Adrenal gland (tissue), 12 donors: ENCODE data around the gene CACNA1D. TPM values are rescaled to one million over a fixed set of nuclear protein-coding genes. Genes with fewer than 3 reads are reported as not detected.
"Not testable (repeated sequence)": the region's sequence is repeated elsewhere in the genome, so short reads cannot be mapped to it uniquely, and the experiment has no call there.

Experiments
- DNase-seq, 7 donors: peaks; one replicate each; pipeline ENCODE4 v3.0.0-alpha.2; 2019 to 2020
- H3K27ac ChIP-seq, 5 donors: fragments of 200-600 bp; sonication (generic) in 4 of 5; 1 replicate in 3 of 5; 2 replicates in 2 of 5; pipeline versions ENCODE4 v1.5.1 to v1.8.0; 2016 to 2020; ENCODE audit warnings: mild to moderate bottlenecking in 1 of 5
- H3K27me3 ChIP-seq: fragments of 200-600 bp; 2 replicates; pipeline ENCODE4 v1.8.0; 2021
- H3K36me3 ChIP-seq, 2 donors: fragments of 200-600 bp; replicated peaks in 1 of 2; 1 replicate in 1 of 2; 2 replicates in 1 of 2; pipeline versions ENCODE4 v1.5.1 to v1.8.0; 2018 to 2022
- H3K4me1 ChIP-seq, 2 donors: fragments of 200-600 bp; replicated peaks in 1 of 2; 1 replicate in 1 of 2; 2 replicates in 1 of 2; pipeline versions ENCODE4 v1.5.1 to v1.8.0; 2018 to 2021
- H3K4me3 ChIP-seq, 4 donors: fragments of 200-600 bp; sonication (generic) in 3 of 4; one replicate each; pipeline ENCODE4 v1.5.1; 2016 to 2018
- H3K9me3 ChIP-seq, 3 donors: fragments of 200-600 bp; sonication (generic) in 1 of 3; replicated peaks in 1 of 3; 1 replicate in 2 of 3; 2 replicates in 1 of 3; pipeline versions ENCODE4 v1.5.1 to v1.8.0; 2016 to 2021
- POLR2A ChIP-seq, 2 donors: fragments of 450-650 bp; IDR thresholded peaks; one replicate each; pipeline ENCODE4 v1.6.1; 2017; ENCODE audit warnings: antibody characterized with exemption in 2 of 2, mild to moderate bottlenecking in 2 of 2, moderate library complexity in 1 of 2
- WGBS, 4 donors: extraction: QIAGEN DNeasy Blood & Tissue Kit in 2 of 4; methylation state at CpG; one replicate each; pipeline versions ENCODE4 v1.1.5 to v1.1.7; 2013 to 2017; 5-methylcytosine and 5-hydroxymethylcytosine counted together
- intact Hi-C, 2 donors: fragments of 100-400 bp; cut with DNase I; formaldehyde crosslinking; loops; one replicate each; pipeline versions ENCODE4 v1.14.1 to v1.15.0; 2022 to 2023
- polyA plus RNA-seq, 3 donors: library from polyadenylated mRNA; stranded (reverse); fragments of 200-250 nt in 2 of 3; fragments of 350-450 nt in 1 of 3; fragmentation: Illumina TruSeq in 1 of 3; extraction: RNeasy Lipid Tissue Mini Kit (QIAGEN cat#74804) in 1 of 3; gene quantifications; one replicate each; pipeline ENCODE4 v1.2.3, GENCODE V29; 2013 to 2014
- total RNA-seq, 9 donors: library from RNA; depleted of rRNA in 4 of 9; stranded (reverse); fragments of >200 nt in 4 of 9; fragments of 120-200 nt in 1 of 9; fragmentation: NEBNext Ultra II Directional in 1 of 9; extraction: Animal tissue kit (Norgen Biotek cat#: 25700) in 1 of 9; gene quantifications; one replicate each; pipeline versions ENCODE4 v1.1.0 to v1.2.4, GENCODE V29; 2013 to 2023
- TF ChIP-seq, protein P1 (sequence below), 6 experiments: fragments of 450-650 bp in 4 of 6; fragments of 200-600 bp in 2 of 6; sonication (generic) in 1 of 6; IDR thresholded peaks; 1 replicate in 5 of 6; 2 replicates in 1 of 6; pipeline versions ENCODE4 v1.5.1 to v1.8.0; 2016 to 2021; ENCODE audit warnings: antibody characterized with exemption in 6 of 6, mild to moderate bottlenecking in 2 of 6, moderate library complexity in 1 of 6
- donor health status: healthy with polysubstance abuse.
- donor health status: Bipolar disorder and iron deficiency.
- donor health status: DM: yes; HTN: yes; CAD: no.
- donor health status: DM: no; HTN: no; CAD: no.
- donor health status: DM: no; HTN: no; CAD: no.
- donor health status: DM: yes; HTN: yes; CAD: no.

CACNA1D gene
- total and polyA plus RNA-seq, 12 donors: 25.8 to 111 (median 63.0) TPM

DNA sequence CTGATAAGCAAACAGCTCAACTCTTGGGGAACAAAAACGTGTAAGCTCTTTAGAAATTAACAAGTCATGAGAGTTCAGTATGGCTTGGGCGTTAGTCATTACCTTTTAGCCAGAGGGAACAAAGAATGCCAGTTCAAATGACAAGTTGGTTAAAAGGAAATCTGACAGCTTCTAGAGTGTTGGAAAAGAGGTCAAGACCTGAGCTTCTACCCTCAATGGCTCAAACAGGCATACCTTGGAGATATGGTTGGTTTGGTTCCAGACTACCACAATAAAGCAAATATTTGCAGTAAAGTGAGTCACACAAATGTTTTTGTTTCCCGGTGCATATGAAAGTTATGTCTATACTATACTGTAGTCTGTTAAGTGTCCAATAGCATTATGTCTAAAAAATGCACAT lies 136.1 kb downstream of the CACNA1D start:
- Histone ChIP-seq H3K36me3 (no peaks in the 10 kb centered on the region), H3K4me3 (no peak overlapping the region), H3K27ac (no peak overlapping the region), H3K4me1 (peaks cover 0 to 9% of the 10 kb centered on the region in 2 donors), H3K27me3 (no peaks in the 10 kb centered on the region), H3K9me3 (no peaks in the 10 kb centered on the region)
- DNase-seq: no peak
- intact Hi-C loops: no loop called here
- WGBS, 4 donors: 67 to 86% (median 78%) methylated on average over 3 of the region's 3 CpGs
- TF ChIP-seq, protein P1, sequence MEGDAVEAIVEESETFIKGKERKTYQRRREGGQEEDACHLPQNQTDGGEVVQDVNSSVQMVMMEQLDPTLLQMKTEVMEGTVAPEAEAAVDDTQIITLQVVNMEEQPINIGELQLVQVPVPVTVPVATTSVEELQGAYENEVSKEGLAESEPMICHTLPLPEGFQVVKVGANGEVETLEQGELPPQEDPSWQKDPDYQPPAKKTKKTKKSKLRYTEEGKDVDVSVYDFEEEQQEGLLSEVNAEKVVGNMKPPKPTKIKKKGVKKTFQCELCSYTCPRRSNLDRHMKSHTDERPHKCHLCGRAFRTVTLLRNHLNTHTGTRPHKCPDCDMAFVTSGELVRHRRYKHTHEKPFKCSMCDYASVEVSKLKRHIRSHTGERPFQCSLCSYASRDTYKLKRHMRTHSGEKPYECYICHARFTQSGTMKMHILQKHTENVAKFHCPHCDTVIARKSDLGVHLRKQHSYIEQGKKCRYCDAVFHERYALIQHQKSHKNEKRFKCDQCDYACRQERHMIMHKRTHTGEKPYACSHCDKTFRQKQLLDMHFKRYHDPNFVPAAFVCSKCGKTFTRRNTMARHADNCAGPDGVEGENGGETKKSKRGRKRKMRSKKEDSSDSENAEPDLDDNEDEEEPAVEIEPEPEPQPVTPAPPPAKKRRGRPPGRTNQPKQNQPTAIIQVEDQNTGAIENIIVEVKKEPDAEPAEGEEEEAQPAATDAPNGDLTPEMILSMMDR (IDR thresholded peaks at IDR 0.05): no peak
- TF ChIP-seq POLR2A (IDR thresholded peaks at IDR 0.05): no peak

DNA sequence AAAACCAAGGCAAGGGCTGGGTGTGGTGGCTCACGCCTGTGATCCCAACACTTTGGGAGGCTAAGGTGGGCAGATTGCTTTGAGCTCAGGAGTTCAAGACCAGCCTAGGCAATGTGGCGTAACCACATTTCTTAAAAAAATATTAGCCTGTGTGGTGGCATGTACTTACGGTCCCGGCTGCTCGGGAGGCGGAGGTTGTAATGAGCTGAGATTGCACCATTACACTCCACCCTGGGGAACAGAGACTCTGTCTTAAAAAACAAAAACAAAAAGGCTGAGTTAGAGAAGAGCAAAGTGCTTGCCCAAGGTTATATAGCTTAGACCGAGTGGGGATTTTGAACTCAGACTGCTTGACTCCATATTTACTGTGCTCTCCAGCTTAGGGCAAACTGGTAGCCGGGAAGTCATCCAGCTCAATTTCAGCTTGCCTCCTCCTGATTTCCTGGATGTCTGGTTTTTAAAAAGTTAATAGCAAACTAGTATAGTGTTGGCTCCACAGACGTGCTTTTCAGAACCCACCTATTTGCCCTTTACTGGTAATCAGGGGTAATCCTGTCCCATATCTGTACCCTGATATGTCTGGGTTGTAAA lies 138.9 kb downstream of the CACNA1D start:
- H3K27me3 ChIP-seq: no peaks in the 10 kb centered on the region
- 90 to 98% (median 94%) methylated on average over 9 of the region's 9 CpGs for WGBS, 4 donors
- H3K36me3 ChIP-seq: no peaks in the 10 kb centered on the region
- intact Hi-C loops: no loop called here
- peaks cover 0 to 8% of the 10 kb centered on the region in 2 donors for H3K4me1 ChIP-seq
- no peak for TF ChIP-seq POLR2A (IDR thresholded peaks at IDR 0.05)
- TF ChIP-seq, protein P1 (IDR thresholded peaks at IDR 0.05): no peak
- DNase-seq: no peak
- no peaks in the 10 kb centered on the region for H3K9me3 ChIP-seq
- H3K27ac ChIP-seq: no peak overlapping the region
- H3K4me3 ChIP-seq: no peak overlapping the region

DNA sequence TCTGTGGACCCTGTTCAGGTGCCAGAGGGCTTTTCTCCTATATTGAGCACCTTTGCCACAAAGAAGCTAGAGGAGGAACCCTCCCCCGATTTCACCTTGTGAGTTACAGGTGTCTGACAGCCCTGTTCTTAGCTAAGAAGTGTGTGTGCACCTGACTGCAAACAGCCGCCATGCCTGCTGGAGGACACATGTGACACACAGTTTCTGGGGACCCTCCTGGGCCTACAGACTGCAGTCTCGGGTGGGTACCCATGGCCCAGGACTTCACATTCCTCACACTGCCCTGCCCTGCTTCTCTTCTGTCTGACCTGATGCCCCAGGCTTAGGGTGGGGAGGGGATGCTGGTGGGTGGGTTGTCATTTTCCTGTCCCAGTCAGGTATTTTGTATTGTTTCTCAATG lies 140.6 kb downstream of the CACNA1D start:
- Histone ChIP-seq H3K4me1 (no peaks in the 10 kb centered on the region), H3K4me3 (no peak overlapping the region), H3K27me3 (no peaks in the 10 kb centered on the region), H3K27ac (no peak overlapping the region), H3K36me3 (no peaks in the 10 kb centered on the region), H3K9me3 (no peaks in the 10 kb centered on the region)
- TF ChIP-seq, protein P1 (IDR thresholded peaks at IDR 0.05): no peak
- TF ChIP-seq POLR2A (IDR thresholded peaks at IDR 0.05): no peak
- intact Hi-C loops: no loop called here
- DNase-seq: no peak
- 84 to 99% (median 94%) methylated on average over 2 to 3 of the region's 3 CpGs for WGBS, 4 donors

DNA sequence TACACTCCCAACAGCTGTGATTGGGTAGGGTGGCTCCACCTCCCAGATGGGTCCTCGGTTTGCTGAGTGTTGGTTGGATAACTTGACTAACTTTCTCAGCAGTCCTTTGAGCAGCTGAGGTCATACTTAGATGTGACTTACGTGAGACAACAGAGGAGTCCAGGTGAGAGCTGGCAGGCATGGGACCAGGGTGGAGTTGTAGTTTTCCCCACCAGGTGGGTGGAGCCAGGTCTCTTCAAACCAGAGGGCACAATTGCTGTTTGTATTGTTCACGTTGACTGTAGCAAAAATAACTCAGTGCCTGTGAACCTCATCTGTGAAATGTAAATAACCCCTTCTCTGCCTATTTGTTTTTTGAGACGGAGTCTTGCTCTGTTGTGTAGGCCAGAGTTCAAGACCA lies 144.4 kb downstream of the CACNA1D start:
- 80 to 85% (median 83%) methylated on average over 3 to 4 of the region's 4 CpGs for WGBS, 4 donors
- H3K4me3 ChIP-seq, DNase-seq, intact Hi-C loops, H3K9me3 ChIP-seq, H3K4me1 ChIP-seq, H3K27me3 ChIP-seq, H3K27ac ChIP-seq, H3K36me3 ChIP-seq: not testable (repeated sequence)

DNA sequence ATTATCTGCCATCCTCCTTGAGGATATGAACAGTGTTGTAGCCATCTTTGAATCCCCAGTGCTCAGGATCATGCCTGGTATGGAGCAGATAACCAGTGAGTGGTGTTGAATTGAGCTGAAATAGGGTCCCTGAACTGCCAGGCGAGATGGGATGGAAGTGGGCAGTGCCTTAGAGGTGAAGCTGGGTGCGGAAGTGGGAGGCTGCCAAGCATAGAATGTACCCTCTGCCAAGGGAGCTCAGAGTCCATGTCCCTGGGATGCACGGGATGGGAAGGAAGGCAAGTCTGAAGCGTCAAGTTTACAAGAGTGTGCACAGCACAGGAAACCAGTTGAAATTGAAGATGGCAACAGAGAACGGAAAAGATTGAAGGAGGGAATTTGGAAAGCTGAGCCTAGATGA lies 147.0 kb downstream of the CACNA1D start:
- intact Hi-C loops: no loop called here
- TF ChIP-seq, protein P1 (IDR thresholded peaks at IDR 0.05): no peak
- no peak for TF ChIP-seq POLR2A (IDR thresholded peaks at IDR 0.05)
- H3K36me3 ChIP-seq: no peaks in the 10 kb centered on the region
- no peak for DNase-seq
- 77 to 95% (median 91%) methylated on average over 5 of the region's 5 CpGs for WGBS, 4 donors
- H3K4me3 ChIP-seq: no peak overlapping the region
- H3K27ac ChIP-seq: no peak overlapping the region
- no peaks in the 10 kb centered on the region for H3K27me3 ChIP-seq
- H3K9me3 ChIP-seq: no peaks in the 10 kb centered on the region
- peaks cover 5 to 16% of the 10 kb centered on the region in 2 donors for H3K4me1 ChIP-seq
